HEK293 (cell line): ENCODE measurements around the gene SLX9.

Source experiments
- CTCF ChIA-PET: fragments of 350-600 bp; formaldehyde crosslinking; extraction: SDS; loops from one replicate; lab custom pipeline; 2021; ENCODE audit warnings: antibody characterized with exemption; lab: Yijun Ruan, JAX
- POLR2A ChIA-PET: fragments of 300-600 bp; formaldehyde crosslinking; extraction: SDS; loops from one replicate; lab custom pipeline; 2020; ENCODE audit warnings: antibody characterized with exemption, inconsistent platforms; lab: Yijun Ruan, JAX
- H3K27ac ChIP-seq: fragments of 200-500 bp; sonication (Bioruptor generic); 2 replicates; pipeline ENCODE4 v1.5.1; 2014; ENCODE audit warnings: low read depth, low read length, control low read depth, inconsistent platforms; ENCODE audit errors: extremely low read depth
- H3K36me3 ChIP-seq, 2 experiments: fragments of 200-500 bp in 1 of 2; sonication (Bioruptor generic) in 1 of 2; 1 replicate in 1 of 2; 2 replicates in 1 of 2; pipeline ENCODE4 v1.5.1; 2014 to 2017; ENCODE audit warnings: inconsistent platforms in 2 of 2, low read length in 2 of 2; ENCODE audit not compliant: control insufficient read depth in 2 of 2, insufficient read depth in 1 of 2
- H3K4me1 ChIP-seq: fragments of 200-500 bp; sonication (Bioruptor generic); 2 replicates; pipeline ENCODE4 v1.5.1; 2014; ENCODE audit warnings: mild to moderate bottlenecking, low read length, inconsistent platforms; ENCODE audit not compliant: control insufficient read depth, insufficient read depth
- H3K4me3 ChIP-seq: 2 replicates; pipeline ENCODE4 v1.5.1; 2011; ENCODE audit warnings: low read depth, mild to moderate bottlenecking, control low read depth, low read length, moderate library complexity
- H3K9me3 ChIP-seq: fragments of 200-500 bp; sonication (Bioruptor generic); 2 replicates; pipeline ENCODE4 v1.5.1; 2014; ENCODE audit warnings: low read depth, low read length, inconsistent platforms; ENCODE audit not compliant: control insufficient read depth, insufficient read depth
- GLIS1 ChIP-seq: fragments of 450-650 bp; formaldehyde crosslinking; IDR thresholded peaks from 2 replicates; pipeline ENCODE4 v1.5.1; 2016; ENCODE audit warnings: missing biosample characterization, missing genetic modification characterization
- GLIS2 ChIP-seq: fragments of 450-650 bp; formaldehyde crosslinking; IDR thresholded peaks from 2 replicates; pipeline ENCODE4 v1.5.1; 2016; ENCODE audit warnings: missing biosample characterization, missing genetic modification characterization
- KLF1 ChIP-seq: fragments of 450-650 bp; formaldehyde crosslinking; IDR thresholded peaks from 2 replicates; pipeline ENCODE4 v1.5.1; 2016; ENCODE audit warnings: missing biosample characterization, missing genetic modification characterization
- ZFP3 ChIP-seq: fragments of 450-650 bp; formaldehyde crosslinking; IDR thresholded peaks from 2 replicates; pipeline ENCODE4 v1.5.1; 2016; ENCODE audit warnings: low read depth, missing biosample characterization, missing genetic modification characterization
- ZNF140 ChIP-seq: fragments of 450-650 bp; formaldehyde crosslinking; IDR thresholded peaks from 2 replicates; pipeline ENCODE4 v1.5.1; 2016; ENCODE audit warnings: missing biosample characterization, missing genetic modification characterization
- ZNF202 ChIP-seq: fragments of 450-650 bp; formaldehyde crosslinking; IDR thresholded peaks from 2 replicates; pipeline ENCODE4 v1.5.1; 2016; ENCODE audit warnings: missing biosample characterization, missing genetic modification characterization, borderline replicate concordance
- ZNF23 ChIP-seq: fragments of 450-650 bp; formaldehyde crosslinking; IDR thresholded peaks from 2 replicates; pipeline ENCODE4 v1.5.1; 2016; ENCODE audit warnings: missing biosample characterization, missing genetic modification characterization, borderline replicate concordance
- ZNF341 ChIP-seq: fragments of 450-650 bp; formaldehyde crosslinking; IDR thresholded peaks from 2 replicates; pipeline ENCODE4; 2016; ENCODE audit warnings: low read depth, missing biosample characterization, missing genetic modification characterization
- ZNF366 ChIP-seq: fragments of 450-650 bp; formaldehyde crosslinking; conservative IDR thresholded peaks from 2 replicates; pipeline ENCODE4 v1.5.1; 2016; ENCODE audit warnings: missing biosample characterization, missing genetic modification characterization
- ZNF37A ChIP-seq: fragments of 450-650 bp; IDR thresholded peaks from 2 replicates; pipeline ENCODE4 v1.5.1; 2018; ENCODE audit warnings: missing biosample characterization, missing genetic modification characterization
- ZNF416 ChIP-seq: fragments of 450-650 bp; formaldehyde crosslinking; IDR thresholded peaks from 2 replicates; pipeline ENCODE4 v1.5.1; 2016; ENCODE audit warnings: missing biosample characterization, missing genetic modification characterization
- ZNF549 ChIP-seq: fragments of 450-650 bp; IDR thresholded peaks from 2 replicates; pipeline ENCODE4 v1.5.1; 2018; ENCODE audit warnings: missing biosample characterization, missing genetic modification characterization, mild to moderate bottlenecking, inconsistent platforms, moderate library complexity
- ZNF585B ChIP-seq: fragments of 450-650 bp; formaldehyde crosslinking; IDR thresholded peaks from 2 replicates; pipeline ENCODE4 v1.5.1; 2016; ENCODE audit warnings: missing biosample characterization, missing genetic modification characterization
- ZNF621 ChIP-seq: fragments of 450-650 bp; formaldehyde crosslinking; IDR thresholded peaks from 2 replicates; pipeline ENCODE4 v1.5.1; 2017; ENCODE audit warnings: missing biosample characterization, missing genetic modification characterization
- ZNF629 ChIP-seq: fragments of 450-650 bp; formaldehyde crosslinking; IDR thresholded peaks from 2 replicates; pipeline ENCODE4 v1.5.1; 2017; ENCODE audit warnings: missing biosample characterization, missing genetic modification characterization
- ZNF654 ChIP-seq: fragments of 450-650 bp; formaldehyde crosslinking; IDR thresholded peaks from 2 replicates; pipeline ENCODE4 v1.5.1; 2016; ENCODE audit warnings: low read depth, missing biosample characterization, missing genetic modification characterization
- ZNF76 ChIP-seq: fragments of 450-650 bp; formaldehyde crosslinking; IDR thresholded peaks from 2 replicates; pipeline ENCODE4; 2016; ENCODE audit warnings: low read depth, missing biosample characterization, missing genetic modification characterization, borderline replicate concordance
- ZNF843 ChIP-seq: fragments of 450-650 bp; formaldehyde crosslinking; IDR thresholded peaks from 2 replicates; pipeline ENCODE4 v1.5.1; 2016; ENCODE audit warnings: missing biosample characterization, missing genetic modification characterization
- TF ChIP-seq, protein P1 (sequence below): fragments of 450-650 bp; IDR thresholded peaks from 2 replicates; pipeline ENCODE4 v1.5.1; 2018; ENCODE audit warnings: missing biosample characterization, missing genetic modification characterization
- TF ChIP-seq, protein P2 (sequence below): fragments of 450-650 bp; formaldehyde crosslinking; IDR thresholded peaks from 2 replicates; pipeline ENCODE4 v1.5.1; 2016; ENCODE audit warnings: missing biosample characterization, missing genetic modification characterization
- TF ChIP-seq, protein P3 (sequence below): fragments of 450-650 bp; formaldehyde crosslinking; IDR thresholded peaks from 2 replicates; pipeline ENCODE4 v1.5.1; 2017; ENCODE audit warnings: missing biosample characterization, missing genetic modification characterization
- TF ChIP-seq, protein P4 (sequence below): fragments of 450-650 bp; formaldehyde crosslinking; IDR thresholded peaks from 2 replicates; pipeline ENCODE4 v1.5.1; 2017; ENCODE audit warnings: missing biosample characterization, missing genetic modification characterization
- TF ChIP-seq, protein P5 (sequence below): fragments of 450-650 bp; formaldehyde crosslinking; IDR thresholded peaks from 2 replicates; pipeline ENCODE4 v1.5.1; 2017; ENCODE audit warnings: missing biosample characterization, missing genetic modification characterization

Gene SLX9

DNA sequence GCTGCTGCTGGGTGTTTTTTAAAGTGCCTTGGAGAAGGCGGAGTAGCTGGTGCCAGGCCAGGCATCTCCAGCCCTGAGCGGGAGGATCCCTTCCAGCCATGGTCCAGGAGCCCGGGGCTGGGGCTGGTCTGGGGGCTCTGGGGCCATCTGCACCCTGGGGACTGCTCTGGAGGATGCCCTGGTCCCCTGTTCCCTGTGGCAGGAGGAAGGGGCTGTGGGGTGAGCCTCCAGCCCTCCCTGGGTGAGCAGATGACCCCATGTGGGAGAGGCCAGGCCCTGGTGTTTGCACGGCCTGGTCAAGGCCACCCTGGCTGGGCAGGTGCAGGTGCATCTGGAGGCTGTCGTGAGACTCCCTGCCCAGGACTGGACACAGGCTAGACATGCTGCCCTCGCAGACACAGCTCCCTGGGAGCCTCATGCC, 56.7 kb downstream of the SLX9 start (continued):
- TF ChIP-seq ZNF585B (tag by site-specific recombination) (no peak), ZNF37A (no peak), KLF1 (tag by site-specific recombination) (no peak), ZNF843 (no peak), ZNF629 (tag by site-specific recombination) (no peak), ZNF416 (tag by site-specific recombination) (no peak)
- TF ChIP-seq, protein P1, sequence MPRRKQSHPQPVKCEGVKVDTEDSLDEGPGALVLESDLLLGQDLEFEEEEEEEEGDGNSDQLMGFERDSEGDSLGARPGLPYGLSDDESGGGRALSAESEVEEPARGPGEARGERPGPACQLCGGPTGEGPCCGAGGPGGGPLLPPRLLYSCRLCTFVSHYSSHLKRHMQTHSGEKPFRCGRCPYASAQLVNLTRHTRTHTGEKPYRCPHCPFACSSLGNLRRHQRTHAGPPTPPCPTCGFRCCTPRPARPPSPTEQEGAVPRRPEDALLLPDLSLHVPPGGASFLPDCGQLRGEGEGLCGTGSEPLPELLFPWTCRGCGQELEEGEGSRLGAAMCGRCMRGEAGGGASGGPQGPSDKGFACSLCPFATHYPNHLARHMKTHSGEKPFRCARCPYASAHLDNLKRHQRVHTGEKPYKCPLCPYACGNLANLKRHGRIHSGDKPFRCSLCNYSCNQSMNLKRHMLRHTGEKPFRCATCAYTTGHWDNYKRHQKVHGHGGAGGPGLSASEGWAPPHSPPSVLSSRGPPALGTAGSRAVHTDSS = no peak

DNA sequence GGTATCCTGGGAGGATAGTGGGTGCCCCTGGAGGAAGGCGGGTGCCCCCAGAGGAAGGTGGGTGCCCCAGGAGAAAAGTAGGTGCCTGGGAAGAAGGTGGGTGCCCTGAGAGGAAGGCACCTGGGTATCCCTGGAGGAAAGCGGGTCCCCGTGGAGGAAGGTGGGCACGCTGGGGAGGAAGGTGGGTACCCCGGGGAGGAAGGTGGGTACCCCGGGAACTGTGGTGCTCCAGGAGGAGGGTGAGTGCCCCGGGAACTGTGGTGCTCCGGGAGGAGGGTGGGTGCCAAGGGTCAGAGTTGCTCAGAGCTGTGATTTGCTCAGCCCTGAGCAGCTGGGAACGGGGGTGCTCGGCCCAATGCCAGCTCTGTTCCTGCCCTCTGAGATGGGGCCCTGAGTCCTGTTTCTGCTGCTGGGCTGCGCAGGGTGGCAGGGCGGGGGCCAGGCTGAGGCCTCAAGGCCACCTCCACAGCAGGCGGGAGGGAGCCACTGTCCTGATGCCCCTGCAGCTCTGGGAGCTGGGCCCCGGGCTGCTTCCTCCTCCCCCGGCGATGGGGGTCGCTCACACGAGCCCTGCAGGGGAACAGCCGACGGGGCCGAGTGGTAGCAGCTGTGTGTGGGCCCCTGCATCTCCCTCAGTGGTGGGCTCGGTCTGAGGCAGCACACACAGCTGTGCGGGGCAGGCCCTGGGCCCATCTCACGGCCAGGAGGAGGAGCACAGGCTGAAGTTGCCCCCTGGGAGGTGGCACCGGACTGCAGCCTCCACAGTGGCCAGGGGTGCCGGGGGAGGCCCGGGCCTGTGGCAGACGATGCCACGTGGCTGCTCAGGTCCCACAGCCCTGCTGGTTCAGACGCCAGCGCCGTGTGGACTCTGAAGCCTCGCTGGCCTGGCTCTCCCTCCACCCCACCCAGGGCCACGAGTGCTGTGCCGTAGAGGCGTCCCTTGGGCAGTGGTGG, 57.4 kb downstream of the SLX9 start:
- no peak overlapping the region for H3K4me3 ChIP-seq
- H3K36me3 ChIP-seq = no peaks in the 10 kb centered on the region
- no peak overlapping the region for H3K27ac ChIP-seq
- H3K4me1 ChIP-seq = no peaks in the 10 kb centered on the region
- CTCF ChIA-PET = interaction anchor here (1.8 kb wide), 1 partner anchor 131 kb away, joined by 4 read pairs; no protein-coding TSS in a partner anchor
- POLR2A ChIA-PET = interaction anchor here (0.7 kb wide), 1 partner anchor 301 kb away, joined by 3 read pairs; no protein-coding TSS in a partner anchor
- H3K9me3 ChIP-seq = no peaks in the 10 kb centered on the region
- TF ChIP-seq ZFP3 (tag by site-specific recombination) = no peak
- TF ChIP-seq ZNF654 = no peak
- TF ChIP-seq ZNF366 (tag by site-specific recombination) = no peak
- peak; percentile 16; the same call in 1 of the 2 replicates for TF ChIP-seq ZNF341 (tag by site-specific recombination)
- no peak for TF ChIP-seq ZNF76
- TF ChIP-seq ZNF549 (tag by site-specific recombination) = no peak
- no peak for TF ChIP-seq ZNF23
- no peak for TF ChIP-seq ZNF140 (tag by site-specific recombination)
- TF ChIP-seq GLIS1 = peak; percentile 50; the same call in 1 of the 2 replicates
- TF ChIP-seq ZNF621 = no peak
- TF ChIP-seq, protein P2, sequence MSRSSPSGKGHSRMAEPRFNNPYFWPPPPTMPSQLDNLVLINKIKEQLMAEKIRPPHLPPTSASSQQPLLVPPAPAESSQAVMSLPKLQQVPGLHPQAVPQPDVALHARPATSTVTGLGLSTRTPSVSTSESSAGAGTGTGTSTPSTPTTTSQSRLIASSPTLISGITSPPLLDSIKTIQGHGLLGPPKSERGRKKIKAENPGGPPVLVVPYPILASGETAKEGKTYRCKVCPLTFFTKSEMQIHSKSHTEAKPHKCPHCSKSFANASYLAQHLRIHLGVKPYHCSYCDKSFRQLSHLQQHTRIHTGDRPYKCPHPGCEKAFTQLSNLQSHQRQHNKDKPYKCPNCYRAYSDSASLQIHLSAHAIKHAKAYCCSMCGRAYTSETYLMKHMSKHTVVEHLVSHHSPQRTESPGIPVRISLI (tag by site-specific recombination) = no peak
- TF ChIP-seq ZNF202 (tag by site-specific recombination) = no peak
- 0 out of 2 replicates have a peak, but pooled peaks have one; percentile 19 for TF ChIP-seq GLIS2 (tag by site-specific recombination)
- TF ChIP-seq, protein P3, sequence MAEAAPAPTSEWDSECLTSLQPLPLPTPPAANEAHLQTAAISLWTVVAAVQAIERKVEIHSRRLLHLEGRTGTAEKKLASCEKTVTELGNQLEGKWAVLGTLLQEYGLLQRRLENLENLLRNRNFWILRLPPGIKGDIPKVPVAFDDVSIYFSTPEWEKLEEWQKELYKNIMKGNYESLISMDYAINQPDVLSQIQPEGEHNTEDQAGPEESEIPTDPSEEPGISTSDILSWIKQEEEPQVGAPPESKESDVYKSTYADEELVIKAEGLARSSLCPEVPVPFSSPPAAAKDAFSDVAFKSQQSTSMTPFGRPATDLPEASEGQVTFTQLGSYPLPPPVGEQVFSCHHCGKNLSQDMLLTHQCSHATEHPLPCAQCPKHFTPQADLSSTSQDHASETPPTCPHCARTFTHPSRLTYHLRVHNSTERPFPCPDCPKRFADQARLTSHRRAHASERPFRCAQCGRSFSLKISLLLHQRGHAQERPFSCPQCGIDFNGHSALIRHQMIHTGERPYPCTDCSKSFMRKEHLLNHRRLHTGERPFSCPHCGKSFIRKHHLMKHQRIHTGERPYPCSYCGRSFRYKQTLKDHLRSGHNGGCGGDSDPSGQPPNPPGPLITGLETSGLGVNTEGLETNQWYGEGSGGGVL (tag by site-specific recombination) = no peak
- TF ChIP-seq, protein P4, sequence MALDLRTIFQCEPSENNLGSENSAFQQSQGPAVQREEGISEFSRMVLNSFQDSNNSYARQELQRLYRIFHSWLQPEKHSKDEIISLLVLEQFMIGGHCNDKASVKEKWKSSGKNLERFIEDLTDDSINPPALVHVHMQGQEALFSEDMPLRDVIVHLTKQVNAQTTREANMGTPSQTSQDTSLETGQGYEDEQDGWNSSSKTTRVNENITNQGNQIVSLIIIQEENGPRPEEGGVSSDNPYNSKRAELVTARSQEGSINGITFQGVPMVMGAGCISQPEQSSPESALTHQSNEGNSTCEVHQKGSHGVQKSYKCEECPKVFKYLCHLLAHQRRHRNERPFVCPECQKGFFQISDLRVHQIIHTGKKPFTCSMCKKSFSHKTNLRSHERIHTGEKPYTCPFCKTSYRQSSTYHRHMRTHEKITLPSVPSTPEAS (tag by site-specific recombination) = no peak
- TF ChIP-seq, protein P5, sequence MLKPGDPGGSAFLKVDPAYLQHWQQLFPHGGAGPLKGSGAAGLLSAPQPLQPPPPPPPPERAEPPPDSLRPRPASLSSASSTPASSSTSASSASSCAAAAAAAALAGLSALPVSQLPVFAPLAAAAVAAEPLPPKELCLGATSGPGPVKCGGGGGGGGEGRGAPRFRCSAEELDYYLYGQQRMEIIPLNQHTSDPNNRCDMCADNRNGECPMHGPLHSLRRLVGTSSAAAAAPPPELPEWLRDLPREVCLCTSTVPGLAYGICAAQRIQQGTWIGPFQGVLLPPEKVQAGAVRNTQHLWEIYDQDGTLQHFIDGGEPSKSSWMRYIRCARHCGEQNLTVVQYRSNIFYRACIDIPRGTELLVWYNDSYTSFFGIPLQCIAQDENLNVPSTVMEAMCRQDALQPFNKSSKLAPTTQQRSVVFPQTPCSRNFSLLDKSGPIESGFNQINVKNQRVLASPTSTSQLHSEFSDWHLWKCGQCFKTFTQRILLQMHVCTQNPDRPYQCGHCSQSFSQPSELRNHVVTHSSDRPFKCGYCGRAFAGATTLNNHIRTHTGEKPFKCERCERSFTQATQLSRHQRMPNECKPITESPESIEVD (tag by site-specific recombination) = no peak
